H1 (cell line): Measurements from ENCODE around the gene CCDC141. TPM values are rescaled to one million over a fixed set of nuclear protein-coding genes. Genes with fewer than 3 reads are reported as not detected.

Source experiments
- CTCF ChIA-PET: fragments of 300-600 bp; sonication (Branson Sonifier 250); formaldehyde crosslinking; loops from one replicate; lab custom pipeline; 2021; ENCODE audit not compliant: partially characterized antibody; lab: Charles Lee
- POLR2A ChIA-PET: fragments of 300-600 bp; sonication (Branson Sonifier 250); formaldehyde crosslinking; loops from one replicate; lab custom pipeline; 2021; ENCODE audit warnings: inconsistent platforms; ENCODE audit not compliant: partially characterized antibody; lab: Charles Lee
- DNase-seq, 2 experiments: peaks; one replicate each; pipeline versions ENCODE4 v3.0.0 to v3.0.0-alpha.2; 2010 to 2022; ENCODE audit warnings: low spot score in 2 of 2, low read depth in 1 of 2, mixed read lengths in 1 of 2
- FAIRE-seq: peaks from 2 replicates; lab custom pipeline; 2011; peaks lifted over from hg19 to GRCh38; lab: Jason Lieb, UNC
- H2AFZ ChIP-seq: 2 replicates; pipeline ENCODE4 v1.8.1; 2012; ENCODE audit warnings: low read length, inconsistent platforms
- H2AK5ac ChIP-seq: 2 replicates; pipeline ENCODE4 v1.6.1; 2013; ENCODE audit warnings: low read depth, low read length
- H2BK120ac ChIP-seq: replicated peaks from 2 replicates; pipeline ENCODE3; 2013; ENCODE audit warnings: low read depth, low read length, inconsistent platforms
- H2BK12ac ChIP-seq: 2 replicates; pipeline ENCODE4 v1.6.1; 2013; ENCODE audit warnings: low read depth, low read length
- H2BK15ac ChIP-seq: 2 replicates; pipeline ENCODE4 v1.6.1; 2013; ENCODE audit warnings: low read length
- H2BK20ac ChIP-seq: 2 replicates; pipeline ENCODE4 v1.6.1; 2013; ENCODE audit warnings: low read length
- H2BK5ac ChIP-seq: 2 replicates; pipeline ENCODE4 v1.6.1; 2013; ENCODE audit warnings: low read depth, low read length
- H3K14ac ChIP-seq: 2 replicates; pipeline ENCODE4 v1.6.1; 2013; ENCODE audit warnings: inconsistent platforms; ENCODE audit not compliant: insufficient read length
- H3K18ac ChIP-seq: 2 replicates; pipeline ENCODE4 v1.6.1; 2013; ENCODE audit warnings: low read length; ENCODE audit errors: extremely low read depth
- H3K23ac ChIP-seq: 2 replicates; pipeline ENCODE4 v1.6.1; 2013; ENCODE audit warnings: inconsistent platforms; ENCODE audit not compliant: insufficient read length
- H3K23me2 ChIP-seq: 2 replicates; pipeline ENCODE4 v1.6.1; 2013; ENCODE audit warnings: low read depth, low read length
- H3K27ac ChIP-seq: 2 replicates; pipeline ENCODE4 v1.6.1; 2011; ENCODE audit warnings: low read depth, low read length, inconsistent platforms
- H3K27me3 ChIP-seq, 4 experiments: replicated peaks in 1 of 4; 1 replicate in 1 of 4; 2 replicates in 3 of 4; pipeline versions ENCODE4 v1.6.1 to v1.8.1; 2011 to 2013; ENCODE audit warnings: low read length in 3 of 4, mild to moderate bottlenecking in 3 of 4, inconsistent platforms in 2 of 4, mixed read lengths in 2 of 4, moderate library complexity in 1 of 4; ENCODE audit not compliant: control insufficient read depth in 3 of 4, insufficient read depth in 3 of 4; ENCODE audit errors: extremely low read depth in 1 of 4
- H3K36me3 ChIP-seq, 4 experiments: 2 replicates each; pipeline versions ENCODE4 v1.6.1 to v1.8.1; 2011 to 2013; ENCODE audit warnings: mild to moderate bottlenecking in 4 of 4, low read length in 3 of 4, moderate library complexity in 2 of 4, control low read depth in 1 of 4, inconsistent platforms in 1 of 4; ENCODE audit not compliant: insufficient read depth in 4 of 4, control insufficient read depth in 2 of 4
- H3K4ac ChIP-seq: replicated peaks from 2 replicates; pipeline ENCODE3; 2013; ENCODE audit warnings: low read length, low read depth, mixed read lengths, inconsistent platforms; ENCODE audit not compliant: insufficient read length
- H3K4me1 ChIP-seq, 4 experiments: replicated peaks in 1 of 4; 1 replicate in 1 of 4; 2 replicates in 3 of 4; pipeline versions ENCODE4 v1.6.1 to v1.8.1; 2011 to 2013; ENCODE audit warnings: low read length in 3 of 4, inconsistent platforms in 2 of 4, mixed read lengths in 1 of 4; ENCODE audit not compliant: insufficient read depth in 4 of 4, control insufficient read depth in 3 of 4
- H3K4me2 ChIP-seq, 2 experiments: 2 replicates each; pipeline versions ENCODE4 v1.6.1 to v1.8.1; 2011 to 2013; ENCODE audit warnings: low read depth in 2 of 2, low read length in 2 of 2, control low read depth in 1 of 2, inconsistent platforms in 1 of 2, mild to moderate bottlenecking in 1 of 2; ENCODE audit not compliant: insufficient read depth in 1 of 2
- H3K4me3 ChIP-seq, 4 experiments: fragments of 200-600, 300-600 bp in 1 of 4; sonication (generic), shearing (Covaris generic), sonication (Bioruptor Twin) in 1 of 4; 2 replicates each; pipeline versions ENCODE4 v1.5.1 to v1.8.1; 2011 to 2016; ENCODE audit warnings: low read length in 4 of 4, low read depth in 3 of 4, control low read depth in 2 of 4, inconsistent platforms in 2 of 4, mild to moderate bottlenecking in 2 of 4, mixed read lengths in 1 of 4, moderate library complexity in 1 of 4; ENCODE audit not compliant: insufficient read depth in 2 of 4; ENCODE audit errors: extremely low read depth in 1 of 4
- H3K56ac ChIP-seq: replicated peaks from 2 replicates; pipeline ENCODE3; 2013; ENCODE audit warnings: low read depth, mild to moderate bottlenecking, mixed read lengths, low read length, inconsistent platforms; ENCODE audit not compliant: insufficient read length
- H3K79me1 ChIP-seq: 2 replicates; pipeline ENCODE4 v1.6.1; 2013; ENCODE audit warnings: low read depth, low read length, control low read depth
- H3K79me2 ChIP-seq, 2 experiments: 2 replicates each; pipeline versions ENCODE4 v1.6.1 to v1.8.1; 2012 to 2013; ENCODE audit warnings: low read length in 2 of 2, mild to moderate bottlenecking in 2 of 2, inconsistent platforms in 1 of 2; ENCODE audit not compliant: insufficient read depth in 2 of 2, control insufficient read depth in 1 of 2
- H3K9ac ChIP-seq, 4 experiments: replicated peaks in 1 of 4; 1 replicate in 1 of 4; 2 replicates in 3 of 4; pipeline versions ENCODE4 v1.6.1 to v1.8.1; 2011 to 2013; ENCODE audit warnings: low read depth in 3 of 4, low read length in 3 of 4, control low read depth in 2 of 4, mild to moderate bottlenecking in 2 of 4, moderate library complexity in 2 of 4, inconsistent platforms in 1 of 4; ENCODE audit errors: extremely low read depth in 1 of 4
- H3K9me3 ChIP-seq, 2 experiments: 2 replicates each; pipeline versions ENCODE4 v1.6.1 to v1.8.1; 2012 to 2013; ENCODE audit warnings: mild to moderate bottlenecking in 2 of 2, moderate library complexity in 2 of 2, control low read depth in 1 of 2, inconsistent platforms in 1 of 2, low read depth in 1 of 2, low read length in 1 of 2, mixed read lengths in 1 of 2; ENCODE audit not compliant: insufficient read depth in 2 of 2
- H4K20me1 ChIP-seq, 2 experiments: replicated peaks in 1 of 2; 2 replicates each; pipeline versions ENCODE3 to v1.8.1; 2011 to 2013; ENCODE audit warnings: inconsistent platforms in 2 of 2, low read length in 2 of 2, mild to moderate bottlenecking in 1 of 2; ENCODE audit not compliant: insufficient read depth in 2 of 2, control insufficient read depth in 1 of 2
- H4K5ac ChIP-seq: 2 replicates; pipeline ENCODE4 v1.6.1; 2013; ENCODE audit warnings: low read length, low read depth, mixed read lengths, inconsistent platforms; ENCODE audit not compliant: insufficient read length
- H4K8ac ChIP-seq: 2 replicates; pipeline ENCODE4 v1.8.0; 2013; ENCODE audit warnings: mild to moderate bottlenecking, moderate library complexity, low read length, inconsistent platforms; ENCODE audit not compliant: insufficient read depth; ENCODE audit errors: extremely low read depth
- H4K91ac ChIP-seq: replicated peaks from 2 replicates; pipeline ENCODE3; 2013; ENCODE audit warnings: low read length, mixed read lengths, inconsistent platforms; ENCODE audit not compliant: insufficient read length
- CHD1 ChIP-seq: IDR thresholded peaks from 2 replicates; pipeline ENCODE4 v1.6.1; 2012; ENCODE audit warnings: low read depth, low read length, improper control_type of control experiment
- GABPA ChIP-seq: IDR thresholded peaks from 2 replicates; pipeline ENCODE4 v1.6.1; 2011; ENCODE audit warnings: mild to moderate bottlenecking, low read length, moderate library complexity, borderline replicate concordance; ENCODE audit not compliant: insufficient read depth
- JUND ChIP-seq: IDR thresholded peaks from 2 replicates; pipeline ENCODE4 v1.6.1; 2011; ENCODE audit warnings: mild to moderate bottlenecking, improper control_type of control experiment, low read length
- SIN3A ChIP-seq, 2 experiments: IDR thresholded peaks in 1 of 2; conservative IDR thresholded peaks in 1 of 2; 2 replicates each; pipeline ENCODE4 v1.6.1; 2011 to 2012; ENCODE audit warnings: low read length in 2 of 2, improper control_type of control experiment in 1 of 2, low read depth in 1 of 2, mild to moderate bottlenecking in 1 of 2
- ZNF274 ChIP-seq: IDR thresholded peaks from 2 replicates; pipeline ENCODE4 v1.7.0; 2012; ENCODE audit warnings: low read length, borderline replicate concordance; ENCODE audit errors: extremely low read depth
- WGBS, 2 experiments: shearing (Covaris generic) in 1 of 2; methylation state at CpG; one replicate each; pipeline versions ENCODE4 v1.1.6 to v1.1.7; 2013 to 2015; ENCODE audit warnings: low lambda C conversion rate in 2 of 2, mixed read lengths in 2 of 2, inconsistent platforms in 1 of 2, low coverage in 1 of 2, missing lambda C conversion rate in 1 of 2; ENCODE audit not compliant: insufficient replicate concordance in 2 of 2, insufficient coverage in 1 of 2, insufficient read length in 1 of 2; ENCODE audit errors: extremely low coverage in 1 of 2, missing lambda C conversion rate in 1 of 2; 5-methylcytosine and 5-hydroxymethylcytosine counted together
- polyA plus RNA-seq, 7 experiments: library from polyadenylated mRNA; depleted of rRNA in 3 of 7; stranded (reverse) in 5 of 7; unstranded in 2 of 7; fragments of >200 nt in 5 of 7; fragments of 200-250 nt in 2 of 7; gene quantifications; 1 replicate in 5 of 7; 2 replicates in 1 of 7; 4 replicates in 1 of 7; pipeline versions ENCODE4 v1.2.1 to v1.2.3, GENCODE V29; 2011 to 2013; ENCODE audit warnings: missing spikeins in 2 of 7, mixed read lengths in 2 of 7
- total RNA-seq: library from RNA; stranded (reverse); fragmentation: NEBNext Ultra II Directional; extraction: Animal tissue kit (Norgen Biotek cat#: 25700); gene quantifications from 2 replicates; pipeline ENCODE4 v1.2.1, GENCODE V29; 2021

CCDC141 gene
- total and polyA plus RNA-seq, 2 of the 8 experiments (the other 6 are each of a cell fraction or from before 2014, with no cell fraction given), result 0.56 to 21.6 TPM

DNA sequence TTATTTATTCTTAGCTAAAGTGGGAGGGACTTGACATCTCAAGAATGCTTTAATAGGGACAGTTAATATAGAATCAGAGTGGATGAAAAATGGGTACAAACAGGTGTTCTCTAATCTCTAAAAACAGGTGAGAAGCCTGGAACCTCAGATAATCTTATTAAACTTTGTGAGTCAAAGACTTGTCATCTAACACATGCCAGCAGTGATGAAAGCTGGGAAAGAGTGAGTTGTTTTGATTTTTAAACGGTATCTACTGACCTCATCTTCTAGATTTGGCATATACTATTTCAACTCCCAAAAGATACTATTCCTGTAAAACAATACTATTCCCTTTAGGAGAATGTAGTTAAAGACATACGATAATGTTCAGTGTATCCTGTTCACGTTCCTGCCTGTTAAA lies 103.4 kb downstream of the CCDC141 start:
- Histone ChIP-seq H3K9me3 (0 out of 4 replicates have a peak, but pooled peaks cover 0 to 3% of the 10 kb centered on the region in 2 experiments), H4K5ac (no peak overlapping the region), H4K91ac (no peak overlapping the region), H2BK12ac (no peak overlapping the region), H2BK5ac (no peak overlapping the region), H3K9ac (no peak overlapping the region), H2BK20ac (no peak overlapping the region), H3K4me3 (no peak overlapping the region), H3K27me3 (no peaks in the 10 kb centered on the region), H3K23me2 (no peaks in the 10 kb centered on the region), H3K36me3 (no peaks in the 10 kb centered on the region), H3K23ac (no peak overlapping the region), H3K18ac (no peak overlapping the region), H2AK5ac (no peak overlapping the region), H3K4ac (no peak overlapping the region), H2BK120ac (no peak overlapping the region), H3K79me2 (no peaks in the 10 kb centered on the region), H2BK15ac (no peak overlapping the region), H2AFZ (no peak overlapping the region), H3K14ac (no peak overlapping the region), H3K27ac (no peak overlapping the region), H3K4me1 (no peaks in the 10 kb centered on the region), H3K4me2 (no peak overlapping the region), H4K20me1 (no peaks in the 10 kb centered on the region), H3K56ac (no peak overlapping the region), H3K79me1 (no peaks in the 10 kb centered on the region), H4K8ac (no peak overlapping the region)
- FAIRE-seq (no peak), DNase-seq (no peak)
- ChIA-PET POLR2A (no interaction called here), CTCF (interaction anchor here (1.0 to 1.1 kb wide), 2 partner anchors 33 to 50 kb away, joined by 3 to 4 read pairs; no protein-coding TSS in a partner anchor)
- TF ChIP-seq ZNF274 (no peak), CHD1 (no peak), GABPA (no peak), SIN3A (conservative IDR thresholded peaks at IDR 0.05 in 1 of 2, IDR thresholded peaks at IDR 0.05 in 1 of 2; ENCODE audit: low read depth in 1 of 2, low read length in 2 of 2) (no peak), JUND (no peak)
- WGBS, 2 experiments, result 94% methylated on average over 3 of the region's 3 CpGs; no CpG with 5 or more reads in 1 of the 2 experiments
